GM18499 (cell line): Measurements from ENCODE around the gene DNAH9.

Experiments used
- ATAC-seq: cut with Tn5 transposase; IDR thresholded peaks from one replicate; pipeline ENCODE4 v1.9.1; 2021; ENCODE audit warnings: moderate number of reproducible peaks; ENCODE audit not compliant: insufficient read depth, unreplicated experiment

The DNAH9 gene

DNA sequence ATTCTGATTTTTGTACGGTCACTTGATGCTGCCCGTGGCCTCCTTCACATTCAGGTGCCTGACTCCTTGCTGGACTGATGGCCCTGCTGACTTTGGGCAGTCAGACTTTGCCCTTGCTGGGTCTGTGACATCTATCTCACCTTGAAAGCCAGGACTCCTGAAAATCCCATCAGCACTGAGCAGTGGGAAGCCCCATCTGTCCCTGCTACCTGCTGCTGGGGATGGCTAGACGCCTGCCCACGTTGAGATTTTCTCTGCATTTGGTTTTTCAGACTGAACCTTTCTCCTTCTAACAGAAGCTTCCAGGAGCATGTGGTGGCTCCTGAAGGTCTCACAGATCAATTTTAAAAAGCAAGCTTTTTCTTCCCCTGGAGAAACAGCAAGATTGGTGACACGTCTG is 409.2 kb downstream of the DNAH9 start:
- ATAC-seq: no peak
